ENCODE results near the gene MSANTD4.

- TF ChIP-seq CTCF (IDR thresholded peaks at IDR 0.05): no peak
- no peak for TF ChIP-seq POLR2A (IDR thresholded peaks at IDR 0.05)
Observed at GRCh38 chr11:106011481-106011880, 10.6 kb downstream of the MSANTD4 start.

Measured in transverse colon (tissue), 3 donors.